Measurements from ENCODE around the gene ARHGAP45. TPM values are rescaled to one million over a fixed set of nuclear protein-coding genes. Genes with fewer than 3 reads are reported as not detected.

ARHGAP45 gene
- total and polyA plus RNA-seq, 9 of the 15 experiments (the other 6 are each of a cell fraction or from before 2014, with no cell fraction given): 0.08 to 22.1 (median 4.2) TPM

GRCh38 chr19:1094978-1095701 is 28.2 kb downstream of the ARHGAP45 start, which contains the start of gene POLR2E (continued):
- TF ChIP-seq ZNF583 (CRISPR knock-in tag; IDR thresholded peaks at IDR 0.05) (no peak), BRF2 (IDR thresholded peaks at IDR 0.05; ENCODE audit: borderline replicate concordance, insufficient read depth, insufficient read length) (no peak), ARID3B (CRISPR knock-in tag; IDR thresholded peaks at IDR 0.05; ENCODE audit: borderline replicate concordance) (no peak), SRSF9 (IDR thresholded peaks at IDR 0.05; ENCODE audit: borderline replicate concordance, low read depth, low read length) (no peak), ATF7 (IDR thresholded peaks at IDR 0.05) (peak; percentile 77), ZNF239 (CRISPR knock-in tag; IDR thresholded peaks at IDR 0.05) (no peak), SMAD2 (IDR thresholded peaks at IDR 0.05; ENCODE audit: low read depth, low read length) (no peak), GTF2B (IDR thresholded peaks at IDR 0.05; ENCODE audit: extremely low read depth, insufficient read length) (no peak), DNMT1 (IDR thresholded peaks at IDR 0.05) (no peak), ZNF324 (CRISPR knock-in tag; IDR thresholded peaks at IDR 0.05) (no peak), KLF10 (CRISPR knock-in tag; IDR thresholded peaks at IDR 0.05) (no peak), NFE2 (IDR thresholded peaks at IDR 0.05; ENCODE audit: low read depth) (peak; percentile 97), MIER1 (IDR thresholded peaks at IDR 0.05; ENCODE audit: low read depth) (no peak), TAF15 (IDR thresholded peaks at IDR 0.05; ENCODE audit: low read depth, low read length) (no peak), RBBP5 (IDR thresholded peaks at IDR 0.05; ENCODE audit: borderline replicate concordance, insufficient read depth, low read length, poor library complexity, severe bottlenecking) (peak; percentile 85), ZEB2 (IDR thresholded peaks at IDR 0.05) (no peak), BRD4 (IDR thresholded peaks at IDR 0.05) (no peak), EP400 (IDR thresholded peaks at IDR 0.05) (peak; percentile 62; the same call in 1 of the 2 replicates), BRD9 (IDR thresholded peaks at IDR 0.05; ENCODE audit: low read depth, partially characterized antibody) (no peak), OTX1 (CRISPR knock-in tag; IDR thresholded peaks at IDR 0.05) (0 out of 2 replicates have a peak, but pooled peaks have one; percentile 15)
- TF ChIP-seq, protein P1, sequence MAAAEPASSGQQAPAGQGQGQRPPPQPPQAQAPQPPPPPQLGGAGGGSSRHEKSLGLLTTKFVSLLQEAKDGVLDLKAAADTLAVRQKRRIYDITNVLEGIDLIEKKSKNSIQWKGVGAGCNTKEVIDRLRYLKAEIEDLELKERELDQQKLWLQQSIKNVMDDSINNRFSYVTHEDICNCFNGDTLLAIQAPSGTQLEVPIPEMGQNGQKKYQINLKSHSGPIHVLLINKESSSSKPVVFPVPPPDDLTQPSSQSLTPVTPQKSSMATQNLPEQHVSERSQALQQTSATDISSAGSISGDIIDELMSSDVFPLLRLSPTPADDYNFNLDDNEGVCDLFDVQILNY (CRISPR knock-in tag; IDR thresholded peaks at IDR 0.05): no peak
- TF ChIP-seq, protein P2, sequence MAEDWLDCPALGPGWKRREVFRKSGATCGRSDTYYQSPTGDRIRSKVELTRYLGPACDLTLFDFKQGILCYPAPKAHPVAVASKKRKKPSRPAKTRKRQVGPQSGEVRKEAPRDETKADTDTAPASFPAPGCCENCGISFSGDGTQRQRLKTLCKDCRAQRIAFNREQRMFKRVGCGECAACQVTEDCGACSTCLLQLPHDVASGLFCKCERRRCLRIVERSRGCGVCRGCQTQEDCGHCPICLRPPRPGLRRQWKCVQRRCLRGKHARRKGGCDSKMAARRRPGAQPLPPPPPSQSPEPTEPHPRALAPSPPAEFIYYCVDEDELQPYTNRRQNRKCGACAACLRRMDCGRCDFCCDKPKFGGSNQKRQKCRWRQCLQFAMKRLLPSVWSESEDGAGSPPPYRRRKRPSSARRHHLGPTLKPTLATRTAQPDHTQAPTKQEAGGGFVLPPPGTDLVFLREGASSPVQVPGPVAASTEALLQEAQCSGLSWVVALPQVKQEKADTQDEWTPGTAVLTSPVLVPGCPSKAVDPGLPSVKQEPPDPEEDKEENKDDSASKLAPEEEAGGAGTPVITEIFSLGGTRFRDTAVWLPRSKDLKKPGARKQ (CRISPR knock-in tag; IDR thresholded peaks at IDR 0.05): no peak
